GM23338 (cell line): Measurements from ENCODE around the gene SLC27A4. TPM values are rescaled to one million over a fixed set of nuclear protein-coding genes. Genes with fewer than 3 reads are reported as not detected.

Source experiments
- ATAC-seq: fragments of 200-7000 bp; cut with Tn5 transposase; 3 replicates; pipeline ENCODE4 v1.9.1; 2020
- DNase-seq: peaks from one replicate; pipeline ENCODE4 v3.0.0-alpha.2; 2015; ENCODE audit warnings: low spot score
- H2AFZ ChIP-seq: fragments of 200-600 bp; sonication (generic); 2 replicates; pipeline ENCODE4 v1.8.0; 2016; ENCODE audit warnings: antibody characterized with exemption, mild to moderate bottlenecking, moderate library complexity
- H3F3A ChIP-seq: fragments of 200-600 bp; sonication (generic); replicated peaks from 2 replicates; pipeline ENCODE4 v1.8.0; 2017; ENCODE audit warnings: antibody characterized with exemption, mixed run types, low read depth
- H3K27ac ChIP-seq: fragments of 200-600 bp; sonication (generic); 2 replicates; pipeline ENCODE4 v1.6.1; 2016; ENCODE audit warnings: low read depth
- H3K27me3 ChIP-seq: fragments of 200-600 bp; sonication (generic); 2 replicates; pipeline ENCODE4 v1.8.0; 2016; ENCODE audit warnings: mild to moderate bottlenecking, mixed run types, moderate library complexity; ENCODE audit not compliant: insufficient read depth
- H3K36me3 ChIP-seq: fragments of 200-600 bp; sonication (generic); 2 replicates; pipeline ENCODE4 v1.8.0; 2016; ENCODE audit warnings: mild to moderate bottlenecking; ENCODE audit not compliant: insufficient read depth
- H3K4me1 ChIP-seq: fragments of 200-600 bp; sonication (generic); 2 replicates; pipeline ENCODE4 v1.8.0; 2016; ENCODE audit warnings: mild to moderate bottlenecking, moderate library complexity; ENCODE audit not compliant: insufficient read depth
- H3K4me2 ChIP-seq: fragments of 200-600 bp; sonication (generic); 2 replicates; pipeline ENCODE4 v1.7.1; 2017; ENCODE audit warnings: mixed run types
- H3K4me3 ChIP-seq: fragments of 200-600 bp; sonication (generic); 2 replicates; pipeline ENCODE4 v1.6.1; 2016; ENCODE audit warnings: mixed run types
- H3K79me2 ChIP-seq: fragments of 200-600 bp; sonication (generic); replicated peaks from 2 replicates; pipeline ENCODE4 v1.8.0; 2017; ENCODE audit warnings: mild to moderate bottlenecking; ENCODE audit not compliant: insufficient read depth
- H3K9me2 ChIP-seq: fragments of 200-600 bp; sonication (generic); 2 replicates; pipeline ENCODE4 v1.8.0; 2017; ENCODE audit not compliant: insufficient read depth
- H4K20me1 ChIP-seq: fragments of 200-600 bp; sonication (generic); replicated peaks from 2 replicates; pipeline ENCODE4 v1.8.0; 2017; ENCODE audit warnings: mild to moderate bottlenecking; ENCODE audit not compliant: insufficient read depth
- H3K27ac Mint-ChIP-seq: 2 replicates; pipeline ENCODE4 v1.8.0; 2020; ENCODE audit warnings: inconsistent platforms, mild to moderate bottlenecking, moderate library complexity, mixed read lengths
- H3K27me3 Mint-ChIP-seq: 3 replicates; pipeline ENCODE4 v1.8.0; 2022; ENCODE audit warnings: low read depth, mild to moderate bottlenecking, moderate library complexity, mixed read lengths, inconsistent platforms; ENCODE audit not compliant: insufficient read depth, poor library complexity
- H3K36me3 Mint-ChIP-seq: 3 replicates; pipeline ENCODE4 v1.8.0; 2021; ENCODE audit warnings: low read depth, mild to moderate bottlenecking, inconsistent platforms, moderate library complexity, mixed read lengths
- H3K4me1 Mint-ChIP-seq: 3 replicates; pipeline ENCODE4 v1.8.0; 2020; ENCODE audit warnings: mild to moderate bottlenecking, inconsistent platforms, mixed read lengths
- H3K4me3 Mint-ChIP-seq: 3 replicates; pipeline ENCODE4 v1.8.0; 2021; ENCODE audit warnings: moderate library complexity, mild to moderate bottlenecking, inconsistent platforms, mixed read lengths
- H3K9me3 Mint-ChIP-seq: 3 replicates; pipeline ENCODE4 v1.8.0; 2020; ENCODE audit warnings: moderate library complexity, mild to moderate bottlenecking, inconsistent platforms, mixed read lengths
- CREB1 ChIP-seq: fragments of 250-450 bp; sonication (Bioruptor Pico); IDR thresholded peaks from 2 replicates; pipeline ENCODE4 v1.5.0; 2020; ENCODE audit warnings: low read depth, mild to moderate bottlenecking, moderate library complexity
- EZH2 ChIP-seq: fragments of 200-600 bp; sonication (generic); IDR thresholded peaks from one replicate; pipeline ENCODE4 v1.8.0; 2017; ENCODE audit warnings: antibody characterized with exemption, mild to moderate bottlenecking, low read depth; ENCODE audit not compliant: unreplicated experiment
- EZH2phosphoT487 ChIP-seq: fragments of 200-600 bp; sonication (generic); IDR thresholded peaks from one replicate; pipeline ENCODE4 v1.8.1; 2018; ENCODE audit warnings: antibody characterized with exemption; ENCODE audit not compliant: unreplicated experiment
- JUNB ChIP-seq: IDR thresholded peaks from one replicate; pipeline ENCODE4 v1.6.1; 2016; ENCODE audit warnings: antibody characterized with exemption; ENCODE audit not compliant: unreplicated experiment
- NANOG ChIP-seq: IDR thresholded peaks from 2 replicates; pipeline ENCODE4 v1.6.1; 2016; ENCODE audit warnings: antibody characterized with exemption, borderline replicate concordance
- POLR2AphosphoS5 ChIP-seq: IDR thresholded peaks from 2 replicates; pipeline ENCODE4 v1.6.1; 2016; ENCODE audit warnings: antibody characterized with exemption, low read depth
- STAT1 ChIP-seq: IDR thresholded peaks from one replicate; pipeline ENCODE4 v1.6.1; 2016; ENCODE audit warnings: antibody characterized with exemption; ENCODE audit not compliant: unreplicated experiment
- ZNF114 ChIP-seq: fragments of 250-450 bp; sonication (Bioruptor Pico); IDR thresholded peaks from 2 replicates; pipeline ENCODE4 v1.5.0; 2020; ENCODE audit warnings: mild to moderate bottlenecking, moderate library complexity
- ZNF331 ChIP-seq: fragments of 250-450 bp; sonication (Bioruptor Pico); IDR thresholded peaks from 2 replicates; pipeline ENCODE4 v1.5.0; 2020; ENCODE audit warnings: low read depth, mild to moderate bottlenecking, moderate library complexity
- polyA plus RNA-seq: library from polyadenylated mRNA; unstranded; fragments of >200 nt; fragmentation: Nextera tagmentation; extraction: Ambion mirVana; gene quantifications from 2 replicates; pipeline ENCODE4 v1.2.1, GENCODE V29; 2016
- total RNA-seq: library from RNA; depleted of rRNA; stranded (reverse); fragments of >200 nt; shearing (Covaris generic); gene quantifications from 2 replicates; pipeline ENCODE4 v1.2.3, GENCODE V29; 2014
- TF ChIP-seq, protein P1 (sequence below), 2 experiments: fragments of 200-600 bp in 1 of 2; sonication (generic) in 1 of 2; conservative IDR thresholded peaks; 2 replicates each; pipeline versions ENCODE4 v1.5.1 to v1.6.1; 2016 to 2017; ENCODE audit warnings: antibody characterized with exemption in 2 of 2, low read depth in 2 of 2, mild to moderate bottlenecking in 2 of 2, moderate library complexity in 1 of 2
- TF ChIP-seq, protein P2 (sequence below): IDR thresholded peaks from 2 replicates; pipeline ENCODE4 v1.6.1; 2016; ENCODE audit warnings: antibody characterized with exemption
- TF ChIP-seq, protein P3 (sequence below): IDR thresholded peaks from one replicate; pipeline ENCODE4 v1.6.1; 2018; ENCODE audit warnings: antibody characterized with exemption; ENCODE audit not compliant: unreplicated experiment
- TF ChIP-seq, protein P4 (sequence below): fragments of 250-450 bp; sonication (Bioruptor Pico); IDR thresholded peaks from 2 replicates; pipeline ENCODE4 v1.5.0; 2020; ENCODE audit warnings: mild to moderate bottlenecking, moderate library complexity

Gene SLC27A4
- total and polyA plus RNA-seq, 2 experiments from 2014 or later = 7.9 to 25.3 TPM

DNA sequence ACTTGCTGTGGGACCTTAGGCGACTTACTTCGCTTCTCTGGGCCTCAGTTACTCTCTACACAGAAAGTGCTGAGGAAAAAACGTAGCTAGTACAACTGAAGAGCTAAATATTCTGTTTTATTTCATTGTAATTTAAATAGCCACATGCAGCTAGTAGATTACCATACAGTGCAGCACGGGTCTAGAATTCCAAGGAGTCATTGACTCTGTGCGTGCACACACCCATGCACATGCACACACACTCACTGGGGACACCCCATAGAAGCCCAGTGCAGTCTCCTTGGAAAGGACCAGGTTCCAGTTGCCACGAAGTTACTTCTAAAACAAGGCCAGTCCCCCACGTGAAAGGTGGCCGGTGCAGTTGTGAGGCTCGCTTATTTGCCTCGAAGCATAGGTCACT lies 47.8 kb downstream of the SLC27A4 start:
- no peaks in the 10 kb centered on the region for H3K9me3 Mint-ChIP-seq
- no peak overlapping the region for H3K4me2 ChIP-seq
- no peak overlapping the region; the same call in 2 of the 3 replicates for H3K4me3 Mint-ChIP-seq
- peaks cover 39% of the 10 kb centered on the region for H3K36me3 Mint-ChIP-seq
- peaks cover 99% of the 10 kb centered on the region for H3K27me3 ChIP-seq
- H3K4me3 ChIP-seq = no peak overlapping the region
- H3K4me1 ChIP-seq = peaks cover 64% of the 10 kb centered on the region
- H3K27ac Mint-ChIP-seq = no peak overlapping the region
- H4K20me1 ChIP-seq = peaks cover 39% of the 10 kb centered on the region
- no peak overlapping the region for H3K27ac ChIP-seq
- no peak for DNase-seq
- H3K27me3 Mint-ChIP-seq = peaks cover 90% of the 10 kb centered on the region
- H2AFZ ChIP-seq = no peak overlapping the region
- no peak for ATAC-seq
- H3K79me2 ChIP-seq = peaks cover 13% of the 10 kb centered on the region; the same call in 1 of the 2 replicates
- H3K4me1 Mint-ChIP-seq = peaks cover 73% of the 10 kb centered on the region
- TF ChIP-seq, protein P1, sequence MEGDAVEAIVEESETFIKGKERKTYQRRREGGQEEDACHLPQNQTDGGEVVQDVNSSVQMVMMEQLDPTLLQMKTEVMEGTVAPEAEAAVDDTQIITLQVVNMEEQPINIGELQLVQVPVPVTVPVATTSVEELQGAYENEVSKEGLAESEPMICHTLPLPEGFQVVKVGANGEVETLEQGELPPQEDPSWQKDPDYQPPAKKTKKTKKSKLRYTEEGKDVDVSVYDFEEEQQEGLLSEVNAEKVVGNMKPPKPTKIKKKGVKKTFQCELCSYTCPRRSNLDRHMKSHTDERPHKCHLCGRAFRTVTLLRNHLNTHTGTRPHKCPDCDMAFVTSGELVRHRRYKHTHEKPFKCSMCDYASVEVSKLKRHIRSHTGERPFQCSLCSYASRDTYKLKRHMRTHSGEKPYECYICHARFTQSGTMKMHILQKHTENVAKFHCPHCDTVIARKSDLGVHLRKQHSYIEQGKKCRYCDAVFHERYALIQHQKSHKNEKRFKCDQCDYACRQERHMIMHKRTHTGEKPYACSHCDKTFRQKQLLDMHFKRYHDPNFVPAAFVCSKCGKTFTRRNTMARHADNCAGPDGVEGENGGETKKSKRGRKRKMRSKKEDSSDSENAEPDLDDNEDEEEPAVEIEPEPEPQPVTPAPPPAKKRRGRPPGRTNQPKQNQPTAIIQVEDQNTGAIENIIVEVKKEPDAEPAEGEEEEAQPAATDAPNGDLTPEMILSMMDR (conservative IDR thresholded peaks at IDR 0.05; ENCODE audit: low read depth in 2 of 2) = no peak
- TF ChIP-seq NANOG (no peak), CREB1 (CRISPR knock-in tag) (no peak), EZH2 (no peak), EZH2phosphoT487 (no peak), ZNF114 (no peak), JUNB (no peak), STAT1 (no peak), POLR2AphosphoS5 (no peak), ZNF331 (no peak)
- TF ChIP-seq, protein P2, sequence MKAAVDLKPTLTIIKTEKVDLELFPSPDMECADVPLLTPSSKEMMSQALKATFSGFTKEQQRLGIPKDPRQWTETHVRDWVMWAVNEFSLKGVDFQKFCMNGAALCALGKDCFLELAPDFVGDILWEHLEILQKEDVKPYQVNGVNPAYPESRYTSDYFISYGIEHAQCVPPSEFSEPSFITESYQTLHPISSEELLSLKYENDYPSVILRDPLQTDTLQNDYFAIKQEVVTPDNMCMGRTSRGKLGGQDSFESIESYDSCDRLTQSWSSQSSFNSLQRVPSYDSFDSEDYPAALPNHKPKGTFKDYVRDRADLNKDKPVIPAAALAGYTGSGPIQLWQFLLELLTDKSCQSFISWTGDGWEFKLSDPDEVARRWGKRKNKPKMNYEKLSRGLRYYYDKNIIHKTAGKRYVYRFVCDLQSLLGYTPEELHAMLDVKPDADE = no peak
- TF ChIP-seq, protein P3, sequence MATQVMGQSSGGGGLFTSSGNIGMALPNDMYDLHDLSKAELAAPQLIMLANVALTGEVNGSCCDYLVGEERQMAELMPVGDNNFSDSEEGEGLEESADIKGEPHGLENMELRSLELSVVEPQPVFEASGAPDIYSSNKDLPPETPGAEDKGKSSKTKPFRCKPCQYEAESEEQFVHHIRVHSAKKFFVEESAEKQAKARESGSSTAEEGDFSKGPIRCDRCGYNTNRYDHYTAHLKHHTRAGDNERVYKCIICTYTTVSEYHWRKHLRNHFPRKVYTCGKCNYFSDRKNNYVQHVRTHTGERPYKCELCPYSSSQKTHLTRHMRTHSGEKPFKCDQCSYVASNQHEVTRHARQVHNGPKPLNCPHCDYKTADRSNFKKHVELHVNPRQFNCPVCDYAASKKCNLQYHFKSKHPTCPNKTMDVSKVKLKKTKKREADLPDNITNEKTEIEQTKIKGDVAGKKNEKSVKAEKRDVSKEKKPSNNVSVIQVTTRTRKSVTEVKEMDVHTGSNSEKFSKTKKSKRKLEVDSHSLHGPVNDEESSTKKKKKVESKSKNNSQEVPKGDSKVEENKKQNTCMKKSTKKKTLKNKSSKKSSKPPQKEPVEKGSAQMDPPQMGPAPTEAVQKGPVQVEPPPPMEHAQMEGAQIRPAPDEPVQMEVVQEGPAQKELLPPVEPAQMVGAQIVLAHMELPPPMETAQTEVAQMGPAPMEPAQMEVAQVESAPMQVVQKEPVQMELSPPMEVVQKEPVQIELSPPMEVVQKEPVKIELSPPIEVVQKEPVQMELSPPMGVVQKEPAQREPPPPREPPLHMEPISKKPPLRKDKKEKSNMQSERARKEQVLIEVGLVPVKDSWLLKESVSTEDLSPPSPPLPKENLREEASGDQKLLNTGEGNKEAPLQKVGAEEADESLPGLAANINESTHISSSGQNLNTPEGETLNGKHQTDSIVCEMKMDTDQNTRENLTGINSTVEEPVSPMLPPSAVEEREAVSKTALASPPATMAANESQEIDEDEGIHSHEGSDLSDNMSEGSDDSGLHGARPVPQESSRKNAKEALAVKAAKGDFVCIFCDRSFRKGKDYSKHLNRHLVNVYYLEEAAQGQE = no peak
- TF ChIP-seq, protein P4, sequence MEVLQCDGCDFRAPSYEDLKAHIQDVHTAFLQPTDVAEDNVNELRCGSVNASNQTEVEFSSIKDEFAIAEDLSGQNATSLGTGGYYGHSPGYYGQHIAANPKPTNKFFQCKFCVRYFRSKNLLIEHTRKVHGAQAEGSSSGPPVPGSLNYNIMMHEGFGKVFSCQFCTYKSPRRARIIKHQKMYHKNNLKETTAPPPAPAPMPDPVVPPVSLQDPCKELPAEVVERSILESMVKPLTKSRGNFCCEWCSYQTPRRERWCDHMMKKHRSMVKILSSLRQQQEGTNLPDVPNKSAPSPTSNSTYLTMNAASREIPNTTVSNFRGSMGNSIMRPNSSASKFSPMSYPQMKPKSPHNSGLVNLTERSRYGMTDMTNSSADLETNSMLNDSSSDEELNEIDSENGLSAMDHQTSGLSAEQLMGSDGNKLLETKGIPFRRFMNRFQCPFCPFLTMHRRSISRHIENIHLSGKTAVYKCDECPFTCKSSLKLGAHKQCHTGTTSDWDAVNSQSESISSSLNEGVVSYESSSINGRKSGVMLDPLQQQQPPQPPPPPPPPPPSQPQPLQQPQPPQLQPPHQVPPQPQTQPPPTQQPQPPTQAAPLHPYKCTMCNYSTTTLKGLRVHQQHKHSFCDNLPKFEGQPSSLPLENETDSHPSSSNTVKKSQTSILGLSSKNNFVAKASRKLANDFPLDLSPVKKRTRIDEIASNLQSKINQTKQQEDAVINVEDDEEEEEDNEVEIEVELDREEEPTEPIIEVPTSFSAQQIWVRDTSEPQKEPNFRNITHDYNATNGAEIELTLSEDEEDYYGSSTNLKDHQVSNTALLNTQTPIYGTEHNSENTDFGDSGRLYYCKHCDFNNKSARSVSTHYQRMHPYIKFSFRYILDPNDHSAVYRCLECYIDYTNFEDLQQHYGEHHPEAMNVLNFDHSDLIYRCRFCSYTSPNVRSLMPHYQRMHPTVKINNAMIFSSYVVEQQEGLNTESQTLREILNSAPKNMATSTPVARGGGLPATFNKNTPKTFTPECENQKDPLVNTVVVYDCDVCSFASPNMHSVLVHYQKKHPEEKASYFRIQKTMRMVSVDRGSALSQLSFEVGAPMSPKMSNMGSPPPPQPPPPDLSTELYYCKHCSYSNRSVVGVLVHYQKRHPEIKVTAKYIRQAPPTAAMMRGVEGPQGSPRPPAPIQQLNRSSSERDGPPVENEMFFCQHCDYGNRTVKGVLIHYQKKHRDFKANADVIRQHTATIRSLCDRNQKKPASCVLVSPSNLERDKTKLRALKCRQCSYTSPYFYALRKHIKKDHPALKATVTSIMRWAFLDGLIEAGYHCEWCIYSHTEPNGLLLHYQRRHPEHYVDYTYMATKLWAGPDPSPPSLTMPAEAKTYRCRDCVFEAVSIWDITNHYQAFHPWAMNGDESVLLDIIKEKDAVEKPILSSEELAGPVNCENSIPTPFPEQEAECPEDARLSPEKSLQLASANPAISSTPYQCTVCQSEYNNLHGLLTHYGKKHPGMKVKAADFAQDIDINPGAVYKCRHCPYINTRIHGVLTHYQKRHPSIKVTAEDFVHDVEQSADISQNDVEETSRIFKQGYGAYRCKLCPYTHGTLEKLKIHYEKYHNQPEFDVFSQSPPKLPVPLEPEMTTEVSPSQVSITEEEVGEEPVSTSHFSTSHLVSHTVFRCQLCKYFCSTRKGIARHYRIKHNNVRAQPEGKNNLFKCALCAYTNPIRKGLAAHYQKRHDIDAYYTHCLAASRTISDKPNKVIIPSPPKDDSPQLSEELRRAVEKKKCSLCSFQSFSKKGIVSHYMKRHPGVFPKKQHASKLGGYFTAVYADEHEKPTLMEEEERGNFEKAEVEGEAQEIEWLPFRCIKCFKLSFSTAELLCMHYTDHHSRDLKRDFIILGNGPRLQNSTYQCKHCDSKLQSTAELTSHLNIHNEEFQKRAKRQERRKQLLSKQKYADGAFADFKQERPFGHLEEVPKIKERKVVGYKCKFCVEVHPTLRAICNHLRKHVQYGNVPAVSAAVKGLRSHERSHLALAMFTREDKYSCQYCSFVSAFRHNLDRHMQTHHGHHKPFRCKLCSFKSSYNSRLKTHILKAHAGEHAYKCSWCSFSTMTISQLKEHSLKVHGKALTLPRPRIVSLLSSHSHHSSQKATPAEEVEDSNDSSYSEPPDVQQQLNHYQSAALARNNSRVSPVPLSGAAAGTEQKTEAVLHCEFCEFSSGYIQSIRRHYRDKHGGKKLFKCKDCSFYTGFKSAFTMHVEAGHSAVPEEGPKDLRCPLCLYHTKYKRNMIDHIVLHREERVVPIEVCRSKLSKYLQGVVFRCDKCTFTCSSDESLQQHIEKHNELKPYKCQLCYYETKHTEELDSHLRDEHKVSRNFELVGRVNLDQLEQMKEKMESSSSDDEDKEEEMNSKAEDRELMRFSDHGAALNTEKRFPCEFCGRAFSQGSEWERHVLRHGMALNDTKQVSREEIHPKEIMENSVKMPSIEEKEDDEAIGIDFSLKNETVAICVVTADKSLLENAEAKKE (CRISPR knock-in tag) = no peak
- H3K9me2 ChIP-seq = no peaks in the 10 kb centered on the region
- peaks cover 10% of the 10 kb centered on the region; the same call in 1 of the 2 replicates for H3K36me3 ChIP-seq
- peaks cover 20% of the 10 kb centered on the region for H3F3A ChIP-seq
